K562 (cell line): ENCODE results near the gene ATP8B4.

Source experiments
- CTCF ChIP-seq, 3 experiments: IDR thresholded peaks in 2 of 3; conservative IDR thresholded peaks in 1 of 3; 2 replicates each; pipeline ENCODE4 v1.5.1; 2011 to 2012; ENCODE audit warnings: low read length in 3 of 3, mild to moderate bottlenecking in 3 of 3, control low read depth in 2 of 3, improper control_type of control experiment in 1 of 3, inconsistent platforms in 1 of 3, low read depth in 1 of 3, mixed read lengths in 1 of 3, moderate library complexity in 1 of 3; ENCODE audit not compliant: insufficient read depth in 2 of 3
- EP300 ChIP-seq: IDR thresholded peaks from 2 replicates; pipeline ENCODE4 v1.6.1; 2012; ENCODE audit warnings: low read length, improper control_type of control experiment
- GABPA ChIP-seq: fragments of 200-800 bp; sonication (Bioruptor generic); conservative IDR thresholded peaks from 2 replicates; pipeline ENCODE4 v1.6.1; 2016; ENCODE audit warnings: low read depth, missing genetic modification characterization, missing compliant biosample characterization
- MYBL2 ChIP-seq, 2 experiments: fragments of 450-650 bp in 1 of 2; sonication (generic) in 1 of 2; formaldehyde crosslinking in 1 of 2; IDR thresholded peaks; 2 replicates each; pipeline versions ENCODE4 v1.6.1 to v1.8.1; 2017 to 2022; ENCODE audit warnings: borderline replicate concordance in 1 of 2, inconsistent platforms in 1 of 2, low read depth in 1 of 2, mild to moderate bottlenecking in 1 of 2, missing genetic modification reagents in 1 of 2, moderate library complexity in 1 of 2
- NCOA2 ChIP-seq, 2 experiments: fragments of 450-650 bp; IDR thresholded peaks; 2 replicates each; pipeline ENCODE4 v1.6.1; 2018; ENCODE audit warnings: mild to moderate bottlenecking in 2 of 2, moderate library complexity in 1 of 2; ENCODE audit not compliant: partially characterized antibody in 2 of 2
- POLR2A ChIP-seq: fragments of 450-650 bp; conservative IDR thresholded peaks from 2 replicates; pipeline ENCODE4 v1.6.1; 2016
- RBM22 ChIP-seq: fragments of 200-400 bp; formaldehyde crosslinking; IDR thresholded peaks from 2 replicates; pipeline ENCODE4 v1.6.1; 2018; ENCODE audit warnings: low read length, low read depth; ENCODE audit not compliant: poor library complexity, severe bottlenecking
- RFX1 ChIP-seq: fragments of 450-650 bp; IDR thresholded peaks from 2 replicates; pipeline ENCODE4 v1.6.1; 2016; ENCODE audit warnings: mild to moderate bottlenecking, moderate library complexity
- ZNF589 ChIP-seq: fragments of 200-800 bp; sonication (Bioruptor generic); IDR thresholded peaks from 2 replicates; pipeline ENCODE4 v1.6.1; 2016; ENCODE audit warnings: low read depth, missing genetic modification characterization, missing compliant biosample characterization

- no peak for TF ChIP-seq RFX1
- TF ChIP-seq ZNF589 (CRISPR knock-in tag) = no peak
- no peak for TF ChIP-seq CTCF (IDR thresholded peaks at IDR 0.05 in 2 of 3, conservative IDR thresholded peaks at IDR 0.05 in 1 of 3; ENCODE audit: insufficient read depth in 2 of 3, low read depth in 1 of 3, low read length in 3 of 3)
- no peak for TF ChIP-seq GABPA (tag)
- no peak for TF ChIP-seq RBM22
- no peak for TF ChIP-seq POLR2A
- no peak for TF ChIP-seq EP300
- no peak for TF ChIP-seq NCOA2 (IDR thresholded peaks at IDR 0.05; ENCODE audit: partially characterized antibody in 2 of 2)
- TF ChIP-seq MYBL2 (IDR thresholded peaks at IDR 0.05; ENCODE audit: low read depth) = no peak
- no peak for TF ChIP-seq MYBL2 (CRISPR knock-in tag; IDR thresholded peaks at IDR 0.05; ENCODE audit: borderline replicate concordance)
Observed at GRCh38 chr15:49888734-49889133, 230.3 kb downstream of the ATP8B4 start.
